ENCODE results near the gene METTL1. TPM values are rescaled to one million over a fixed set of nuclear protein-coding genes. Genes with fewer than 3 reads are reported as not detected.
"Not testable (repeated sequence)": the region's sequence is repeated elsewhere in the genome, so short reads cannot be mapped to it uniquely, and the experiment has no call there.

The METTL1 gene
- total and polyA plus RNA-seq, 5 donors, result 5.7 to 15.8 (median 7.5) TPM

DNA sequence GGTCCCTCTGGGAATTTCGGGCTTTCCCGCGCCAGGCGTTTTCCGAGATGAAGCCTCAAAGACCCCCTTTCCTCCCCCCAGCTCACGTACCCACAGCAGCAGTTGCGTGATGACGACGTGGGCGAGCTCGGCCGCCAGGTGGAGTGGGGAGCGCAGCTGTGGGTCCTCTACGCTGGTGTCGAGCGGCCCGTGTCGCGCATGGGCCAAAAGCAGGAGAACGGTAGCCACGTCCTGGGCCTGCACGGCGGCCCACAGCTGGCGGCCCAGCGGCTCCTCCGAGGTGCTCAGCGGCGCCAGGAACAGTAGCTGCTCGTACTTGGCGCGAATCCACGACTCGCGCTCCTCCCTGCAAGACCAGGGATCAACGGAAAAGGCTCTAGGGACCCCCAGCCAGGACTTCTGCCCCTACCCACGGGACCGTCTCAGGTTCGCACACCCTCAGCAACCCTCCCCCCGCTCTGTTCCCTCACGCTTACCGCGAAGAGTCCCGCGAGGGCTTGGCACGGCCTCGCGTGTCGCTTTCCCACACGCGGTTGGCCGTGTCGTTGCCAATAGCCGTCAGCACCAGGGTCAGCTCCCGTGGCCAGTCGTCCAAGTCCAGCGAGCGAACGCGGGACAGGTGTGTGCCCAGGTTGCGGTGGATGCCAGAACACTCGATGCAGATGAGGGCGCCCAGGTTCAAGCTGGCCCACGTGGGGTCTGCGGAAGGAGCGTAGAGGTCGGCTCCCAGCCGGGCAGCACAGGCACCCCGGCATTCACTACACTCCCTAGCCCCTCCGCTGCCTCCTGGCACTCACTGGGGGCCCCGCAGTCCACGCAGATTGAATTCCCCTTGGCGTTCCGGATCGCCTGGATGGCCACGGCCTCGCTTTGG is 44.8 kb downstream of the METTL1 start:
- DNase-seq (peak; percentile 61 to 87 (median 82)), ATAC-seq (peak; percentile 53 to 56)
- WGBS, result 26% methylated on average over 76 of the region's 76 CpGs
- Histone ChIP-seq H3K27ac (ENCODE audit: low read length) (no peak overlapping the region), H3K9me3 (ENCODE audit: control insufficient read depth, low read length) (no peaks in the 10 kb centered on the region), H3K4me1 (ENCODE audit: control insufficient read depth, insufficient read depth, low read length) (peaks cover 2% of the 10 kb centered on the region), H3K27me3 (ENCODE audit: control insufficient read depth, insufficient read depth) (no peaks in the 10 kb centered on the region), H3K4me3 (ENCODE audit: low read length) (peak overlapping the region; percentile 39)
- intact Hi-C loops (cut with DNase I), result no loop called here

DNA sequence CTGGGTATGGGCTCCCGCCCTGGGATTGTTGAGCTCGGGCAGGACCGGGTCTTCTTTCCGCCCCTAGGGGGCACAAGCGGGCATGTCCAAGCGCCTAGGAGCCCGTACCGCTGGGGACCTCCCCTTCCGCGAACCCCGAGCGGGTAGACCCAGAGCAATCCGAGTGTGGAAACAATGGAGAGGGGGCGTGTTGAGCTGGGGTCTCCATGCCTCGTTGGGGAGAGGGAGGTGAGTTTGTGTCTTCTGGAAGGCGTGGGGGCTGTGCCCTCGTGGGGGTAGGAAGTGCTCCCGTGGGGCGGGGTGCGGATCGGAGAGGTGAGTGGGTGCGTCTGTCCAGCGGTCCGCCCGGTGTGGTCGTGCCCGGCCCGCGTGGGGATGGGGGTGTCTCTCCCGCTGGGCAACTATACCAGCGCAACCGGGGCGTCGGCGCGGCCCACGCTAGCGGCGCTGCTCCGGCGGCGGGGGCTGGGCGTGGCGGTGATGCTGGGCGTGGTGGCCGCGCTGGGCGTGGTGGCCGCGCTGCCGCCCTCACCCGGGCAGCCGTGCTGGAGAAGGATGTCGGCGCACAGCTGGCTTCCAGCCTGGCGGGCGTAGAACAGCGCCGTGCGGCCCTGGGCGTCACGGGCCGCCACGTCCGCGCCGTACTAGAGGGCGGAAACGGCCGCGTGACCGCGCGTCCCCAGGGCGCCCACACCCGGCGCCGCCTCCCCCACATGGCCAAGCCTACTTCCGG is 45.6 kb downstream of the METTL1 start:
- Histone ChIP-seq H3K4me3 (ENCODE audit: low read length) (peak overlapping the region; percentile 39), H3K27ac (ENCODE audit: low read length) (no peak overlapping the region), H3K27me3 (ENCODE audit: control insufficient read depth, insufficient read depth) (no peaks in the 10 kb centered on the region), H3K9me3 (ENCODE audit: control insufficient read depth, low read length) (no peaks in the 10 kb centered on the region), H3K4me1 (ENCODE audit: control insufficient read depth, insufficient read depth, low read length) (peaks cover 2% of the 10 kb centered on the region)
- peak; percentile 79 to 81 for ATAC-seq
- peak; percentile 84 to 92 (median 88) for DNase-seq
- 10% methylated on average over 79 of the region's 79 CpGs for WGBS
- intact Hi-C loops (cut with DNase I), result no loop called here

DNA sequence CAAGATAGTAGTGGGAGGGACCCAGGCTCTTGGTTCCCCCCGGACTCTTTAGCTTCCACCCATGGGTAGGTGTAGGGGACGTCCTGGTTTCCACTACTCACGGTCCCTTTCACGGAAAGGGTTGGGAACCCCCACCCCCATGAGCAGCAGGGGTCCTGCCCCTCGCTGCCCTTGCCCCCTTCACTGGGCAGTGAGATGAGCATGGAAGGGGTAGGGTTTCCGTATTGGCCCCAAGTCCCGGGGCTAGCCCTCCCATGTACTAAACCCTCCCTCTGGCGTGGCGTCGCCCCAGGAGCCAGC is 46.1 kb downstream of the METTL1 start:
- ATAC-seq (no peak), DNase-seq (no peak)
- Histone ChIP-seq H3K9me3 (ENCODE audit: control insufficient read depth, low read length) (no peaks in the 10 kb centered on the region), H3K27me3 (ENCODE audit: control insufficient read depth, insufficient read depth) (no peaks in the 10 kb centered on the region), H3K4me3 (ENCODE audit: low read length) (no peak overlapping the region), H3K27ac (ENCODE audit: low read length) (no peak overlapping the region), H3K4me1 (ENCODE audit: control insufficient read depth, insufficient read depth, low read length) (peaks cover 2% of the 10 kb centered on the region)
- 13% methylated on average over 10 of the region's 10 CpGs for WGBS
- intact Hi-C loops (cut with DNase I), result no loop called here

DNA sequence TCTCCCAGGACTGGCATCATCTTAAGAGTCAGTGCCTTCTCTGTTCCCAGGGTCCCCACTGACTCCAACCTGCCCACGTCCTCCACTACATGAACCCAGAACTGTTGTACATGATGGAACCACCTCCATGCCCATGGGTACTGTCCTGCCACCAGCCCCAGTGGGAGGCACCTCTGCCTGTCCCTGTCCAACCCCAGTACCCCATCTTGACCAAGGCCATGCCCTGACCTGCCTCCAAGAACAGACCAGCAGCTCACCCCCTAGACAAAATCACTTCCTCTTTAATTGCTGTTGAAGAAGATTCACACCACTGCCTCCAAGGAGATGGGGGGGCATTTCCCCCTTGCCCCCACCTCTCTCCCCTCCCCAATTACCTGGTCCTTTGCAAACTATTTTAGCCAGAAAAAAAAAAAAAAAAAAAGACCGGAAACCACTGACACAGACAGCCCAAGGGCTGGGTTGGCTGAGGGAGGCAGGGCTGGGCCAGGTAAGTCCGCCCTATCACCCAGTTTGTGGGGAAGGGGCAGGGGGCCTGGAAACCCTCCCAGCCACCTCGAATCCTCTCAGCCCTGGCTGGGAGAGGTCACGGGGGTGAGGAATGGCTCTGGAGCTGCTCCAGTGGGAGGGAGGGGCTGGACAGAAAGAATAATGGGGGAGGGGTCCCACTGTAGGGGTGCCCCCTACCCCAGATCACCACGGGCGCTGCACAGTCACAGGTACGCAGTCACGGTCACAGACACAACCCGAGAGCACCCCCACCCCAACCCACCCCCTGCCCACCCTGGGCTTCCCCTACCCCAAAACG is 46.8 kb downstream of the METTL1 start:
- no peak for ATAC-seq
- Histone ChIP-seq H3K27ac (ENCODE audit: low read length) (no peak overlapping the region), H3K4me3 (ENCODE audit: low read length) (no peak overlapping the region), H3K9me3 (ENCODE audit: control insufficient read depth, low read length) (no peaks in the 10 kb centered on the region), H3K4me1 (ENCODE audit: control insufficient read depth, insufficient read depth, low read length) (peaks cover 2% of the 10 kb centered on the region), H3K27me3 (ENCODE audit: control insufficient read depth, insufficient read depth) (no peaks in the 10 kb centered on the region)
- intact Hi-C loops (cut with DNase I), result no loop called here
- no peak for DNase-seq
- 52% methylated on average over 11 of the region's 11 CpGs for WGBS

DNA sequence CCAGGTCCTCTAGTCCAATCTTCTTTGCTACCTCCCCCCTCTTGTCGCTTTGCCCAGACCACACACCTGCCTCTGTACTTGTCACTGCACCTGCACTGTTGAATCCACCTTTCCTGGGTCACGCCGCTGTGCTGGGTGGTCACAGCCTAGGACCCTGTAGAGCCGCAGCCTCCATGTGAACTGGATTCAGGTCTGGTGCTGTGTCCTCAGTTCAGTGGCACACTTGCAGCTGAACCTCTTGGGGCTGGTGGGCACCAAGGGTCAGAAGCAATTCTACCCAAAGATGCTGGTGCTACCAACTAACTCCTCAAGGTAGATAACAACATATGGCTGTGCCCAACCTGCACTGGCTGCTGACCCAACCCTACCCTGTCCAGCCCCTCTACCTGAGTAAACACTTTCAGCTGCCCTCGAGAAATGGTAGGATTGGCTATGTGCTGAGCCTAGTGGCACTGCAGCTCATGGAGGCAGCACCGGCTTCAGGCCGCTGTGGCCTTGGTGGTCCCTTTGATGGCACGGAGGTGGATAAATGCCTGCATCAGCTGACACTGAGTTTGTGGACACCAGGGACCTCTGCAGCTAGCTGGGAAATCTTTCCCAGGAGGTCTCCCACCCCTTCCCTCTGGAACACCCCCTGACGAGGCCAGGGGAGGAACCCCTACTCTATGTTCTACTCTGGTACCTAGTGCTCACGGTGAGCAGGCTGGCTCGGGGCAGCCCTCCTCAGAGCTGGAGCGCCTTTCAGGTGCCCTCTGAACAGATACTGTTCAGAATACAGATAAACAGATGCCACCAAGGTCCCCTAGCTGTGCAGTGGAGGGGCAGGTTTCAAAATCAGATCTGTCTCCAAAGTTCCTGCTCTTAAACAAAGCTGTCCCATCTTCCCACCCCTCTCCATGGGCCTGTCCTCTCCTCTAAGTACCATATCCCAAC is 47.6 kb downstream of the METTL1 start:
- 84% methylated on average over 12 of the region's 12 CpGs for WGBS
- H3K4me1 ChIP-seq (ENCODE audit: control insufficient read depth, insufficient read depth, low read length), result peaks cover 2% of the 10 kb centered on the region
- intact Hi-C loops (cut with DNase I), result no loop called here
- H3K27ac ChIP-seq (ENCODE audit: low read length), result no peak overlapping the region
- DNase-seq, result no peak
- ATAC-seq, result no peak
- H3K4me3 ChIP-seq (ENCODE audit: low read length), result no peak overlapping the region
- H3K9me3 ChIP-seq (ENCODE audit: control insufficient read depth, low read length), result no peaks in the 10 kb centered on the region
- H3K27me3 ChIP-seq (ENCODE audit: control insufficient read depth, insufficient read depth), result no peaks in the 10 kb centered on the region

DNA sequence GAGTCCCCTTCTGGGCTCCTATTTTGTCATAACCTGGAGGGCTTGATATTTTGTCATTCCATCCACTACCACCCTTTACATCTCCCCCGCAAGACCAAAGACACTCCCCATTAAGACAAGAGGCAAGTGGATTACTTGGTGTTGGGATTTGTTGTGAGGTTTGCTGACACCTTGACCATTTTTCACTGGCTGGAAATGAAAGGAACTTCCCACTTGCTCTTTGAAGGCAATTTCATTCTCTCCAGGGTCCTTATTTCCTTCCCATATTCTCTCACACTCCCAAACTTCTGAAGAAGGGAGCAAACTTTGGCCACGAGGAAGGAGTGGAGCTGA is 48.3 kb downstream of the METTL1 start:
- no peak overlapping the region for H3K4me3 ChIP-seq (ENCODE audit: low read length)
- intact Hi-C loops (cut with DNase I), result no loop called here
- H3K27me3 ChIP-seq (ENCODE audit: control insufficient read depth, insufficient read depth), result no peaks in the 10 kb centered on the region
- DNase-seq (no peak), ATAC-seq (no peak)
- no peaks in the 10 kb centered on the region for H3K9me3 ChIP-seq (ENCODE audit: control insufficient read depth, low read length)
- H3K4me1 ChIP-seq (ENCODE audit: control insufficient read depth, insufficient read depth, low read length), result peaks cover 2% of the 10 kb centered on the region
- 55% methylated on average over 2 of the region's 2 CpGs for WGBS
- H3K27ac ChIP-seq (ENCODE audit: low read length), result no peak overlapping the region

DNA sequence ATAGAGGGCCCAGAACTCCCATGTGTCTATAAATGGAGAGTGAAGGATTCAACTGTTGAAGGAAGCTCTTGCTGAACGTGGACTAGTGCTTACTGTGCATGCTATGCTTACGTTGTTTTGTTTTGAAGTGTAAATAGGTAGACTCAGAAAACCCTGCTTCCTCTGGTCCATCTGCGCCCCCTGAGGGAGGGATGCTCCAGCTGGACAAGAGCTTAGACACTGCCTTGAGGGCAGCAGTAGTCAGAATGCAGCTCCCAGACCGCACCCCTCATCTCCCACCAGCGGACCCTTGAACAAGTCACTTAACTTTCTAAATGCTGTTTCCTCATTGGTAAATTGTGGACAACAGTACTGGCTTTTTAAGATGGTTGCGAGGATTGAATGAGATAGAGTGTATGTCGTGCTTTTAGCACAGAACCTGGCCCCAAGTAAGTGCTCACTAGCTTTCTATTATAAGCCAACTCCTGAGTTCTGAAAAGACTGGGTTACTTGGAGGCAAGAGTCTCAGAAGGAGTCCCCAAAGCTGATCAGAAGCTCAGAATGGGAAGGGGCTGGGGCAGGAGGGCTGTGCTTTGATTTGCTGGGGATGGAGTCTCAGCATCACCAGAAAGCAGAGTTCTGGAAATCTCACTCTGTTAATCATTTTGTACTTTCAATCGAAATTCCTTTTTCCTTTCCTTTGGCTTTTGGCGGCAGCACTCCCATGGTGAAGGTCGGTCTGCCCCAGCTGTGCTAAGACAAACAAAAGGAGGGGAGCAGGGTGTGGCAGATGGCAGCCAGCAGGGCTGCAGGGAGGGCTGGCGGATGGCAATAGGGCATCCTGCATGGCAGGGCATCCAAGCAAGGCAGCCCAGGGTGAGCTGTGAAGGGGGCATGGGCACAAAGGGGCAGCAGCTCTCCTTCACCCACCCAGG is 48.9 kb downstream of the METTL1 start:
- H3K4me3 ChIP-seq (ENCODE audit: low read length), result no peak overlapping the region
- no peaks in the 10 kb centered on the region for H3K9me3 ChIP-seq (ENCODE audit: control insufficient read depth, low read length)
- 53% methylated on average over 11 of the region's 11 CpGs for WGBS
- ATAC-seq (no peak), DNase-seq (no peak)
- no peak overlapping the region for H3K27ac ChIP-seq (ENCODE audit: low read length)
- peaks cover 2% of the 10 kb centered on the region for H3K4me1 ChIP-seq (ENCODE audit: control insufficient read depth, insufficient read depth, low read length)
- intact Hi-C loops (cut with DNase I), result no loop called here
- H3K27me3 ChIP-seq (ENCODE audit: control insufficient read depth, insufficient read depth), result no peaks in the 10 kb centered on the region

DNA sequence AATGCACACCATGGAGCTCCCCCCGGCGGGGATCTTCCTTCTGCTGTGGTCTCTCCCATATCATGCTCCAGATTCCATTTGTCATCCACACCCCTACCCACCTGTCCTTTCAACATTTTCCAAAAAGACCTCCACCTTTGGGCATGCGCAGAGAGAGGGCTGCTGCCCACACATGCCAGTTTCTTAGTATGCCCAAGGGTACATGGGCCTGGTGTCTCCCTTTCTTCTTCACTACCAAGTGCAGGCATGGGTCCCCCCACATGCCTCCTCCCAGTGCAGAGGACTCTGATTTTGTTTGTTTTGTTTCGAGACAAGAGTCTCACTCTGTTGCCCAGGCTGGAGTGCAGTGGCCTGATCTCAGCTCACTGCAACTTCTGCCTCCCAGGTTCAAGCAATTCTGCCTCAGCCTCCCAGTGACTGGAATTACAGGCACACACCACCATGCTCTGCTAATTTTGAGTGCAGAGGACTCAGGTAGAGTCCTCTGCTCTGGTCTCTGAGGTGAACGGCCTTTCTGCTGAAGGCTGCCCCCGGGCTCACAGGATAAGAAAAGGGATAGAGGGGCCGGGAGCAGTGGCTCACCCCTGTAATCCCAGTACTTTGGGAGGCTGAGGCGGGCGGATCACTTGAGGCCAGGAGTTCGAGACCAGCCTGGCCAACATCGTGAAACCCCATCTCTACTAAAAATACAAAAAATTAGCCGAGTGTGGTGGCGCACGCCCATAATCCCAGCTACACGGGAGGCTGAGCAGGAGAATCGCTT is 49.9 kb downstream of the METTL1 start:
- H3K9me3 ChIP-seq (ENCODE audit: control insufficient read depth, low read length); DNase-seq; H3K27ac ChIP-seq (ENCODE audit: low read length); ATAC-seq; H3K4me3 ChIP-seq (ENCODE audit: low read length); H3K4me1 ChIP-seq (ENCODE audit: control insufficient read depth, insufficient read depth, low read length); intact Hi-C loops (cut with DNase I); H3K27me3 ChIP-seq (ENCODE audit: control insufficient read depth, insufficient read depth): not testable (repeated sequence)
- WGBS, result 93% methylated on average over 16 of the region's 16 CpGs
